ENCODE measurements around the gene SRSF11. TPM values are rescaled to one million over a fixed set of nuclear protein-coding genes. Genes with fewer than 3 reads are reported as not detected.
A peak's percentile ranks its signal among the peaks of the same experiment; 100 is the strongest.
"Not testable (repeated sequence)": the region's sequence is repeated elsewhere in the genome, so short reads cannot be mapped to it uniquely, and the experiment has no call there.

The SRSF11 gene
- 100 to 1,000 TPM; 341 to 409 (median 366) TPM for polyA plus RNA-seq (ENCODE audit: insufficient read length in 3 of 3)

GRCh38 chr1:70221238-70222121, at the start of gene SRSF11:
SRSF11 (plus strand) TSS chr1:70221380; CDS start chr1:70221637, 257 bp downstream.
- peak; percentile 85 to 94 (median 86) for DNase-seq (ENCODE audit: low read depth in 3 of 3, low spot score in 2 of 3)

DNA sequence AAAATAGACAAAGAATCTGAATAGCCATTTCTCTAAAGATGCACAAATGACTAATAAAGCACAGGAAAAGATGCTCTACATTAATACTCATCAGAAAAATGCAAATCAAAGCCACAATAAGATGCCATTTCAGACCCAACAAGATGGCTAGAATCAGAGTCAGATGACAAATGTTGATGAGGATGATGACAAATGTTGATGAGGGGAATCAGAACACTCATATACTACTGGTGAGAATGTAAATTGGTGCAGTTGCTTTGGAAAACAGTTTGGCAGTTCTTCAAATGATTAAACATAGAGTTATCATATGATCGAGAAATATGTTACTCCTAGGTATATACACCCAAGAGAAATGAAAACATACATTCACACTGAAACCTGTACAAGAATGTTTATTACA, 49.7 kb upstream of the SRSF11 start:
- DNase-seq (ENCODE audit: low read depth in 3 of 3, low spot score in 2 of 3) = no peak

DNA sequence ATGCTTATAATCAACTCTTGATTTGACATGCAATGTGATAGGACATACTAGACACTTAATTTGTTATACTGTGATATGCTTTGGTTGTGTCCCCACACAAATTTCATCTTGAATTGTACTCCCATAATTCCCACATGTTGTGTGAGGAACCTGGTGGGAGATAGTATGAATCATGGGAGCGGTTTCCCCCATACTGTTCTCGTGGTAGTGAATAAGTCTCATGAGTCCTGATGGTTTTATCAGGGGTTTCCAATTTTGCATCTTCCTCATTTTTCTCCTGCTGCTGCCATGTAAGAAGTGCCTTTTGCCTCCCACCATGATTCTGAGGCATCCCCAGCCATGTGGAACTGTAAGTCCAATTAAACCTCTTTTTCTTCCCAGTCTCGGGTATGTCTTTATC, 36.0 kb upstream of the SRSF11 start:
- DNase-seq (ENCODE audit: low read depth in 3 of 3, low spot score in 2 of 3) = not testable (repeated sequence)

DNA sequence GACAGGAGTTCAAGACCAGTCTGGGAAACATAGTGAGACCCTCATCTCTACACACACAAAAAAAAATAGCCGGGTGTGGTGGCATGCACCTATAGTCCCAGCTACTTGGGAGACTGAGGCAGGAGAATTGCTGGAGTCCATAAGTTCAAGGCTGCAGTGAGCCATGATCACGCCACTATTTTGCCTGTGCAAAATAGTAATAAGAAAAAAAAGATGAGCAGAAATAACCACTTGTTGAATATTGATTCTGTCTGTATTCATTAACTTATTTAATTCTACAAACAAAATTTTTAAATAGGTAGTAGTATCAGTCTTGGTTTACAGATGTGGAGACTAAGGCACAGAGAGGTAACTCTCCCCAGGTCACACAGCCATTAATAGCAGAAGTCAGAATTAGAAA, 32.7 kb upstream of the SRSF11 start:
- no peak for DNase-seq (ENCODE audit: low read depth in 3 of 3, low spot score in 2 of 3)

GRCh38 chr1:70190180-70190579, 31.0 kb upstream of the SRSF11 start:
- DNase-seq (ENCODE audit: low read depth in 3 of 3, low spot score in 2 of 3) = no peak

DNA sequence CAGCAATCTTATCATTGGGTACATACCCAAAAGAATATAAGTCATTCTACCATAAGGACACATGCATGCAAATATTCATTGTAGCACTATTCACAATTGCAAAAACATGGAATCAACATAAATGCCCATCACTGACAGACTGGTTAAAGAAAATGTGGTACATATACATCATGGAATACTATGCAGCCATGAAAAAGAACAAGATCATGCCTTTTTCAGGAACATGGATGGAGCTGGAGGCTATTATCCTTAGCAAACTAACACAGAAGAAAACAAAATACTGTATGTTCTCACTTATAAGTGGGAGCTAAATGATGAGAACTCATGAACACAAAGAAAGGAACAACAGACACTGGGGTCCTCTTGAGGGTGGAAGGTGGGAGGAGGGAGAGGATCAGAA, 28.7 kb upstream of the SRSF11 start:
- not testable (repeated sequence) for DNase-seq (ENCODE audit: low read depth in 3 of 3, low spot score in 2 of 3)

DNA sequence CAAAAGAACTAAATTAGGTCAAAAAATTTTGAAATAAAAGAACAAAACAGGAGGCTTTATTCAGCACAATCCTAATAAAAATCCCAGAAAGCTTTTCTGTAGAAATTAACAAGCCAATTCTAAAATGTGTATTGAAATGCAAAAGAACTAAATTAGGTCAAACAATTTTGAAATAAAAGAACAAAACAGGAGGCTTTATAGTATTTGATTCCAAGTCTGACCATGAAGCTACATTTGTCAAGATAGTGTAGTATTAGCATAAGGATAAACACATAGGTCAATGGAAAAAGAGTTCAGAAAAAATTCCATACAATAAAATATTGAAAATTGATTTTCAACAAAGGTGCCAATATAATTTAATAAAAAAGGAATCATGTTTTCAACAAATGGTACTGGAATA, 26.6 kb upstream of the SRSF11 start:
- DNase-seq (ENCODE audit: low read depth in 3 of 3, low spot score in 2 of 3) = no peak

DNA sequence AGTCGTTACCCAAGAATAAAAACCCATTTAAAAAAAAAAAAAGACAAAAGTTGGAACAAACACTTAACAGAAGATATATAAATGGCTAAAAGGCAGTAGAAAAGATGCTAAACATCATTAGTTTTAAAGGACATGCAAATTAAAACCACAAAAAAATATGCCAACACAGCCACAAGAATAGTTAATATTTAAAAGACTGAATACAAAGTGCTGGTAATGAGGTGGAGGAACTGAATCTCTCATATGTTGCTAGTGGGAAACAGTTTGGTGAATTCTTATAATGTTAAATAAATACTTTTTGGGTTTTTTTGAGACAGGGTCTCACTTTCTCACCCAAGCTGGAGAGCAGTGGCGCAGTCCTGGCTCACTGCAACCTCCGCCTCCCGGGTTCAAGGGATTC, 25.8 kb upstream of the SRSF11 start:
- no peak for DNase-seq (ENCODE audit: low read depth in 3 of 3, low spot score in 2 of 3)

DNA sequence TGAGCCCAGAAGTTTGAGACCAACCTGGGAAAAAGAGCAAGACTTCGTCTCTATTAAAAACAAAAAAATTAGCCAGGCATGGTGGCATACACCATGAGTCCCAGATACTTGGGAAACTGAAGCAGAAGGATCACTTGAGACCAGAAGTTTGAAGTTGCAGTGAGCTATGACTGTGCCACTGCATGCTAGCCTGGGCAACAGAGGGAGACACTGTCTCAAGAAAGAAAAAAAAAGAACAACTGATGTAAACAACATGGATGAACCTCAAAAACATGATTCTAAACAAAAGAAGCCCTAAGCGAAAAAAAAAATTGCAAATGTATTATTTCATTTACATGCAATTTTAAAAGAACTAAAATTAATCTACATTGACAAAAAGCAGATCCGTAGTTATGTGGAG, 24.8 kb upstream of the SRSF11 start:
- DNase-seq (ENCODE audit: low read depth in 3 of 3, low spot score in 2 of 3) = no peak

DNA sequence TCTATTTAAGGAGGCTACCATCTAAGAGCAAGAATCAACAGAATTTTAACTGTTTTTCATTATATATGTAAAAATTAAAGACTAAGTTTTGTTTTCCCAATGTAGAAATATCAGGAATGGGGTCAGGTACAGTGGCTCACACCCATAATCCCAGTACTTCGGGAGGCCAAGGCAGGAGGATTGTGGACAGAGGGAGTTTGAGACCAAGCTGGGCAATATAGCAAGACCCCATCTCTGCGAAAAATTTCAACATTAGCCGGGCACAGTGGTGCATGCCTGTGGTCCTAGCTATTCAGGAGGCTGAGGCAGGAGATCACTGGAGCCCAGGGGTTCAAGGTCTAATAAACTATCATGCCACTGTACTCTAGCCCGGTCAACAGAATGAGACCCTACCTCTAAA, 21.1 kb upstream of the SRSF11 start:
- DNase-seq (ENCODE audit: low read depth in 3 of 3, low spot score in 2 of 3) = no peak

DNA sequence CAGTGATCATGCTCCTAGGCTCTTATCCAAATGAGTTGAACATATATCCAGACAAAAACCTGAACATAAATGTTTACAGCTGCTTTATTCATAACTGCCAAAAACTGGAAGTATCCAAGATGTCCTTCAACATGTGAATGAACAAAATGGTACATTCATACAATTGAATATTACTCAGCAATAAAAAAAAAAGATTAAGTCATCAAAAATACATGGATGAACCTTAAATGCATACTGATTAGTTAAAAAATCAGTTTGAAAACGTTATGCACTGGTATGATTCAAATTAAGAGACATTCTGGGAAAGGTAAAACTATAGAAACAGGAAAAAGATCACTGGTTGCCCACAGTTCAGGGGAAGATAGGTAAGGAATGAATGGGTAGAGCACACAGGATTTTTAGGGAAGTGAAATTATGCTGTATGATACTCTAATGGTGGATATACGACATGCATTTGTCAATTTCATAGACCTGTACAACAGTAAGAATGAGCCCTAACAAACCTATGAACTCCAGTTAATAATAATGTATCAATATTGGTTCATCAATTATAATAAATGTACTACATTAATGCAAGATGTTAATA, 18.9 kb upstream of the SRSF11 start:
- no peak for DNase-seq (ENCODE audit: low read depth in 3 of 3, low spot score in 2 of 3)

- no peak for DNase-seq (ENCODE audit: low read depth in 3 of 3, low spot score in 2 of 3)
Measured at GRCh38 chr1:70204139-70204538, 17.0 kb upstream of the SRSF11 start.

GRCh38 chr1:70204600-70204999, 16.6 kb upstream of the SRSF11 start:
- DNase-seq (ENCODE audit: low read depth in 3 of 3, low spot score in 2 of 3) = peak in 1 of 3 donors; percentile 14

DNA sequence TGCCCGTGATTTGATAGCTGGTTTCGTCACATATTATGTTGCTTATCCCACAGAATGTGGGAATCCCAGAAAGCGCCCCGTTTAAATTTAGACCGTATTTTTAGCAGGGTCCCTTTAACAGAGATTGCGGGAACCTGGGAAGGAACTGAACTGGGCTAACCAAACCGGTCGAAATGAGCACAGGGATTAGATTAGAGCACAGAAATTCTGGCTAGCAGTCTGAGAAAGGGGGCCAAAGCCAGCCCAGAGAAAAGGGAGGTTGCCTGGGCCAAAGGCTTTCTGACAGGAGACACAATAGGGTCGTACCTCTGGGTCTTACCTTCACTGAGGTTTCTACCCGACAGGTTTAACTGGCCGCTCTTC, 16.1 kb upstream of the SRSF11 start:
- no peak for DNase-seq (ENCODE audit: low read depth in 3 of 3, low spot score in 2 of 3)

DNA sequence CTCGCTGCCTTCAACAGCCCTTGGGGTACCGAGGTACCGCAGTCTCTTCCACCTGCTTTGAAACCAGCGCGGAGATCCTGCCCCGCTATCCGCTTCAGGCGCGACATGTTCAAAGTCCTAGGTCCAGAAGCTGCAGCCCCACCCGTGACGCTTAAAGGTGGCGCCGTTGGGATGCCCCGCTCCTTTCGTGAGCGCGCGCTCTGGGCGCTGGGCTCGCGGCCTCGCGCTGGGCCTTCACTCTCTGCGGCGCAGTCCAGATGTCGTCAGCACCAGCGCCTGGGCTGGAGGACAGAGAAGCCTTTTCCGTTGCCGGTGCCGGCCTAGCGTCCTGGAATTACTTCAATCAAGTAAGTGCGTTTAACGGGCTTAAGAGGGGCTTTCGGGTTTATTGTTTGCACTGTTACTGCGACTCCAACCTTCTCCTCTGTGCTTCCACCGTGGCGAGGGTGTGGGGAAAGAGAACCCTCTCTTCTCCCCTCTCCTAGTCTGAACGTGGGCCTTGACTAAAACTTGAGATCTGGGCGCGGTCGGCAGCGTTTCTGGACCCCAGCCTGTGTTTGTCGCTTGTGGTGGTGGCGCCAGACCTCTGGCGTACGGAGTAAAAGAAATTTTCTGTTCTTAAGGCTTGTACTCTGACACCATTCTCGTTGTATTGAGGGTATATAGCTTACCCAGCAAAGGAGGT, 15.6 kb upstream of the SRSF11 start, which contains the start of gene LRRC40:
Gene LRRC40, minus strand, starts transcription at position 146 of the 685 bp plus-strand sequence. Its CDS starts 39 bp downstream, at position 107.
- DNase-seq (ENCODE audit: low read depth in 3 of 3, low spot score in 2 of 3) = peak; percentile 96

GRCh38 chr1:70206833-70207232, 14.3 kb upstream of the SRSF11 start:
- DNase-seq (ENCODE audit: low read depth in 3 of 3, low spot score in 2 of 3) = not testable (repeated sequence)

DNA sequence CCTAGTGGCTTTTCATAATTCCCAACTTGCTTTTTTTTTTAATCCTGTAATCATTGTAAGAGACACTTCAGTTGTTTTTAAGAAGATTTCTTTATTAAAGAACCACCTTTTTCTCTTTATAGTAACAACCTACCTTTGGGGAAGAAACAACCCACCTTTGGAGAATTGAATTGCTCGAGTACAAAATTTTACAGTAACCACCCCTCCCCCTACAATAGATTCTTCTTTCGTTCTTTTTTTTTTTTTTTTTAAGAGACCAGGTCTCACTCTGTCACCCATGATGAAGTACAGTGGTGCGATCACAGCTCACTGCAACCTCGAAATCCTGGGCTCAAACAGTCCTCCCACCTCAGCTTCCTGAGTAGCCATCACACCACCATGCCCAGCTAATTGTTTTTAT, 13.7 kb upstream of the SRSF11 start:
- no peak for DNase-seq (ENCODE audit: low read depth in 3 of 3, low spot score in 2 of 3)

DNA sequence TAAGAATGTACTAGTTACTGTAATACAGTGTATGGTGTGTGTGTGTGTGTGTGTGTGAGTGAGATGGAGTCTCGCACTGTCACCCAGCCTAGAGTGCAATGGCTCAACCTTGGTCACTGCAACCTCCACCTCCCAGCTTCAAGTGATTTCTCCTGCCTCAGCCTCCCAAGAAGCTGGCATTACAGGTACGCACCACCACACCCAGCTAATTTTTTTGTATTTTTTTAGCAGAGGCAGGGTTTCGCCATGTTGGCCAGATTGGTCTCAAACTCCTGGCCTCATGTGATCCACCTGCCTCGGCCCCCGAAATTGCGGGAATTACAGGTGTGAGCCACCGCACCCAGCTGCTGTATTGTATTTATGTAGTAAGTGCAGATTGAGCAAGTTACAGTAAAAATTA, 12.9 kb upstream of the SRSF11 start:
- DNase-seq (ENCODE audit: low read depth in 3 of 3, low spot score in 2 of 3) = no peak

GRCh38 chr1:70210820-70211219, 10.4 kb upstream of the SRSF11 start:
- no peak for DNase-seq (ENCODE audit: low read depth in 3 of 3, low spot score in 2 of 3)

DNA sequence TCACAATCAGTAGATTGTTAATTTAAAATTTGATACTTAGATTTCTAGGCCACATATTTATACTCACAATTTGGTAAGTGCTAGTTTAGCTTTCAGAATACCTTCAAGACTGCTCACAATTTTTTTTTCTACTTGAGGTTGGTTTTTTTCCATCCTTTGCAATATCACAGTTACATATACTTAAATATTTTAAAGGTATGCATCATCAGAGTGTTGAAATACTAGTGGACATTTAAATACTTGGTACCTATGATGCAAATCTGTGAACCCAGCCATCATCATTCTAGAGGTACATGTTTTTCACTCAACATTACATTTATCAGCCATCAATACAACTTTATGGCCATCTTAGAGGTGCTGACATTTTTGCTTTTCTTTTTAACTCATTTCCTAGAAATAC, 9.6 kb upstream of the SRSF11 start:
- DNase-seq (ENCODE audit: low read depth in 3 of 3, low spot score in 2 of 3) = no peak

GRCh38 chr1:70220015-70220414, 1.2 kb upstream of the SRSF11 start:
- DNase-seq (ENCODE audit: low read depth in 3 of 3, low spot score in 2 of 3) = no peak
